Measurements from ENCODE around the gene HOTAIR. TPM values are rescaled to one million over a fixed set of nuclear protein-coding genes. Genes with fewer than 3 reads are reported as not detected.

Gene HOTAIR
- total RNA-seq, 1 experiment from 2014 or later = not detected

DNA sequence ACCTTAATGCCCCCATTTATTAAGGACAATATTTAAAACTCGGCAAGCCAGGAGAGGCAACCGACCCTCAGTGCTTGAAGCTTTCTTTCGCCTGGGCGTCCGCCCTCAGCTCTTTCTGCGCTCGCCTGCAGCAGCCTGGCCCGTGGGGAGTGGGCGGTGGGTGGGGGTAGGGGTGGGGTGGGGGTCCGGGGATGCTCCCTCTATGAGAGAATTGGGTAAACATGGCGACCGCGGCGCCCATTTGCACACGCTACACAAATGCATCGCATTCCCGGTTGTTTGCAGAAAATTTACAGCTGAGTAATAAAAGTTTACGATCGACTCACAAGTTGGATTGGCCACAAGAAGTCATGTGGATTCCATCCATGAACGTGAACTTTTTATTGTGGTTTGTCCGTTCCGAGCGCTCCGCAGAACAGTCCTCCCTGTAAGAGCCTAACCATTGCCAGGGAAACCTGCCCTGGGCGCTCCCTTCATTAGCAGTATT is 41.8 kb upstream of the HOTAIR start:
- Mint-ChIP-seq H3K36me3 (ENCODE audit: insufficient read depth, unreplicated experiment) (peaks cover 11% of the 10 kb centered on the region), H3K27me3 (ENCODE audit: unreplicated experiment) (peaks cover 80% of the 10 kb centered on the region), H3K27ac (ENCODE audit: unreplicated experiment) (no peak overlapping the region), H3K4me3 (ENCODE audit: low read depth, unreplicated experiment) (peak overlapping the region; percentile 77), H3K9me3 (ENCODE audit: low read depth, unreplicated experiment) (no peaks in the 10 kb centered on the region), H3K4me1 (ENCODE audit: low read depth, unreplicated experiment) (peaks cover 3% of the 10 kb centered on the region)
- intact Hi-C loops (cut with micrococcal nuclease; ENCODE audit: unreplicated experiment) = no loop called here
- no peak for DNase-seq
- TF ChIP-seq CTCF (IDR thresholded peaks at IDR 0.05; ENCODE audit: unreplicated experiment) = no peak
- no TSS peak for BruUV-seq (replicated peaks)
- CTCF ChIA-PET = interaction anchor here (0.6 to 2.2 kb wide), 11 partner anchors 10 to 357 kb away, joined by 3 to 25 read pairs (median 6); partner anchors contain the start of genes HOXC5, HOXC6 and SMUG1

GRCh38 chr12:54016051-54016450 is 41.3 kb upstream of the HOTAIR start:
- peaks cover 8% of the 10 kb centered on the region for H3K4me1 Mint-ChIP-seq (ENCODE audit: low read depth, unreplicated experiment)
- no TSS peak for BruUV-seq (replicated peaks)
- H3K27me3 Mint-ChIP-seq (ENCODE audit: unreplicated experiment) = peaks cover 80% of the 10 kb centered on the region
- H3K4me3 Mint-ChIP-seq (ENCODE audit: low read depth, unreplicated experiment) = no peak overlapping the region
- intact Hi-C loops (cut with micrococcal nuclease; ENCODE audit: unreplicated experiment) = no loop called here
- no peak for TF ChIP-seq CTCF (IDR thresholded peaks at IDR 0.05; ENCODE audit: unreplicated experiment)
- CTCF ChIA-PET = interaction anchor here (0.6 to 2.2 kb wide), 4 partner anchors 10 to 199 kb away, joined by 4 to 25 read pairs (median 8); partner anchors contain the start of gene HOXC5
- no peak overlapping the region for H3K27ac Mint-ChIP-seq (ENCODE audit: unreplicated experiment)
- no peak for DNase-seq
- peaks cover 11% of the 10 kb centered on the region for H3K36me3 Mint-ChIP-seq (ENCODE audit: insufficient read depth, unreplicated experiment)
- H3K9me3 Mint-ChIP-seq (ENCODE audit: low read depth, unreplicated experiment) = no peaks in the 10 kb centered on the region

DNA sequence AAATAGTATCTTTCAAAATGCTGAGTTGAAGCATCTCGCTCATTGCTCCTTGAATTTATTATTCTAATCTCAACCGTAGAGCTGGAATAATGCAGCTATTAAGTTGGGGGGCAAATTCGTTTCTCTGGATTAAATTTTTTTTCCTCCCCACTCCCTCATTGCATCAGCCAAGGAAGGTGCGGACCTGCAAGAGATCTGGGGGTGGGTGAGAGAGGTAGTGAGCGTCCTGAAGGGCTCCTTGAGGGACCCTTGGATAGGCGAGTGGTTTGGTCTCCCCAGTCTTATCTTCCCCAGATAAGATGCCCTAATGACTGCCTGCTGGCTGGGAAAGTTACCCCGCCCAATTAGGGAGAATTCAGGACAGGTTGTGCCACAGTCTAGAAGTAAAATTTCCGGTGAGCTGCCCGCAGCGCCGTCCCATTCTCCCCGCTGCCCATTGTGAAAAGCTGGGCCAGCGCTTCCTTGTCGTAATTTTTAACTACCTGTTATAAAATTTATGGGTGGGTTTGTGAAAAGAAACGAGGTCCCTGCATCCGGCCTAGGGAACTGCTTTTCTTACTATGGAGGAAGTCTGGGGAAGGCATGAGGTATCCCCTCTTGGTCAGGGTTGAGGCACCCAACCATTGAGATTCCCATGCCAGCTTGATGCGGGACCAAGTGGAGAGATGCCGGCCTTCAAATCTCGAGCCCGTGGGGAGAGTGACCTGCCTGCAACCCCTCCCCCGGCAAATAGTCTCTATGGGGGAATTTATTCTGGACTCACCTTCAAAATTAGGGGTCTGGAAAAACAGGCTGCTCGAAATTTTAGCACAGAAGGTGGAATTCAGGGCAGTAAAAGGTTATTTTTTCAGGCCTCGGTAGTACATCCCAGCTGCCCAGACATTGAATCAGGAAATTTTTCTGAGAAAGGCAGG is 40.5 kb upstream of the HOTAIR start:
- CTCF ChIA-PET = no interaction called here
- H3K4me1 Mint-ChIP-seq (ENCODE audit: low read depth, unreplicated experiment) = peaks cover 12% of the 10 kb centered on the region
- DNase-seq = no peak
- no TSS peak for BruUV-seq (replicated peaks)
- peaks cover 11% of the 10 kb centered on the region for H3K36me3 Mint-ChIP-seq (ENCODE audit: insufficient read depth, unreplicated experiment)
- intact Hi-C loops (cut with micrococcal nuclease; ENCODE audit: unreplicated experiment) = no loop called here
- H3K9me3 Mint-ChIP-seq (ENCODE audit: low read depth, unreplicated experiment) = no peaks in the 10 kb centered on the region
- TF ChIP-seq CTCF (IDR thresholded peaks at IDR 0.05; ENCODE audit: unreplicated experiment) = no peak
- peaks cover 80% of the 10 kb centered on the region for H3K27me3 Mint-ChIP-seq (ENCODE audit: unreplicated experiment)
- H3K4me3 Mint-ChIP-seq (ENCODE audit: low read depth, unreplicated experiment) = no peak overlapping the region
- no peak overlapping the region for H3K27ac Mint-ChIP-seq (ENCODE audit: unreplicated experiment)

DNA sequence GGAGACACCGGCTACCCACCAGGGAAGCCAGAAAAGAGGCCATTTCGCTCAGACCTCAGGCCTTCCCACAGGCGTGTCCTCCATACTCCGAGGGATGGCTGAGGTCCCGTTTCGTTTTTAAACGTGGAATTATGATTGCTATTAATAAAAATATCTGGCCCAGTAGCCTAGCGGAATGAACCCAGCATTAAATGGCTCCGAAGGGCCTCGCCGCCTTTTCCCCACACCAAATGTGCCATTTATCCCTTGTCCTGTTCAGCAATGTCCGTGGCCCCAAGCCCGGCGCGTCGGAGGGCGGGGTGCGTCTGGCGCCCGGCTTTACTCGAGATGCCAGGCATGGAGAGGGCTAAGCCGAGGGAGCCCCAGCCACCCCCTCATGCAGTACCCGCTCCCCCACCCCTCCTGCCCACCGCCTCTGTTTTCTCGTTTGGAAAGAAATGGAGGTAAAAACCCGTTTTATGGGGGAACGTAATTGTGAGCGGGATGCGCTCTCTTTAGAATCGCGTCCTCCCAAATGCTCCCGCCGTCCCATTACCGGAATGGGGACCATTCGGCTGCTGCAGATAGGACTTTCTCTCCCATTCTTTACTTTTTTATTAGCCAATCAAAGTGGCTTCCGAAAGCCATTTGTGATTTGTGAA is 39.7 kb upstream of the HOTAIR start:
- no peak overlapping the region for H3K4me3 Mint-ChIP-seq (ENCODE audit: low read depth, unreplicated experiment)
- DNase-seq = no peak
- TF ChIP-seq CTCF (IDR thresholded peaks at IDR 0.05; ENCODE audit: unreplicated experiment) = no peak

More for the DNA sequence above, 39.7 kb upstream of the HOTAIR start:
- CTCF ChIA-PET = no interaction called here
- peaks cover 11% of the 10 kb centered on the region for H3K36me3 Mint-ChIP-seq (ENCODE audit: insufficient read depth, unreplicated experiment)
- no peaks in the 10 kb centered on the region for H3K9me3 Mint-ChIP-seq (ENCODE audit: low read depth, unreplicated experiment)
- BruUV-seq (replicated peaks) = no TSS peak
- intact Hi-C loops (cut with micrococcal nuclease; ENCODE audit: unreplicated experiment) = no loop called here
- H3K4me1 Mint-ChIP-seq (ENCODE audit: low read depth, unreplicated experiment) = peaks cover 12% of the 10 kb centered on the region
- H3K27me3 Mint-ChIP-seq (ENCODE audit: unreplicated experiment) = peaks cover 80% of the 10 kb centered on the region
- no peak overlapping the region for H3K27ac Mint-ChIP-seq (ENCODE audit: unreplicated experiment)

Measured in Calu3 (cell line).